ENCODE measurements around the gene ETF1. TPM values are rescaled to one million over a fixed set of nuclear protein-coding genes. Genes with fewer than 3 reads are reported as not detected.

ETF1 gene
- total RNA-seq, 1 donor from 2014 or later, result 153 TPM

- Mint-ChIP-seq H3K4me3 (ENCODE audit: unreplicated experiment) (no peak overlapping the region), H3K36me3 (ENCODE audit: low read depth, unreplicated experiment) (no peaks in the 10 kb centered on the region), H3K4me1 (ENCODE audit: low read depth, unreplicated experiment) (no peaks in the 10 kb centered on the region), H3K27me3 (ENCODE audit: low read depth, unreplicated experiment) (no peaks in the 10 kb centered on the region), H3K27ac (ENCODE audit: unreplicated experiment) (no peak overlapping the region), H3K9me3 (ENCODE audit: unreplicated experiment) (no peaks in the 10 kb centered on the region)
- no peaks in the 10 kb centered on the region for H3K27me3 ChIP-seq (ENCODE audit: insufficient read depth, low read length)
- no peaks in the 10 kb centered on the region for H3K79me2 ChIP-seq (ENCODE audit: insufficient read depth, low read length)
- peaks cover 38% of the 10 kb centered on the region for H4K20me1 ChIP-seq (ENCODE audit: insufficient read depth, low read length)
- TF ChIP-seq CTCF (IDR thresholded peaks at IDR 0.05; ENCODE audit: insufficient read depth, low read depth, low read length) (no peak), EZH2 (IDR thresholded peaks at IDR 0.05; ENCODE audit: insufficient read depth, low read length) (no peak)
- H3K27ac ChIP-seq (ENCODE audit: low read depth, low read length), result no peak overlapping the region
- H3K9me3 ChIP-seq (ENCODE audit: insufficient read depth, low read depth, low read length), result no peaks in the 10 kb centered on the region
- H3K36me3 ChIP-seq (ENCODE audit: insufficient read depth, low read length), result peaks cover 10% of the 10 kb centered on the region
- no peak for DNase-seq (ENCODE audit: low read depth)
- no peak overlapping the region for H2AFZ ChIP-seq (ENCODE audit: low read depth, low read length)
- no peak for FAIRE-seq
- no peak overlapping the region for H3K4me2 ChIP-seq (ENCODE audit: low read length)
- no peak overlapping the region for H3K4me3 ChIP-seq (ENCODE audit: insufficient read depth, low read depth, low read length)
- peaks cover 6% of the 10 kb centered on the region for H3K4me1 ChIP-seq (ENCODE audit: insufficient read depth, low read length)
- H3K9ac ChIP-seq (ENCODE audit: low read length), result no peak overlapping the region
Measured at GRCh38 chr5:138502121-138502520, 40.9 kb downstream of the ETF1 start.

GRCh38 chr5:138498376-138498775 is 44.7 kb downstream of the ETF1 start:
- H3K27ac ChIP-seq (ENCODE audit: low read depth, low read length), result no peak overlapping the region
- H3K9ac ChIP-seq (ENCODE audit: low read length), result no peak overlapping the region
- no peaks in the 10 kb centered on the region for H3K9me3 Mint-ChIP-seq (ENCODE audit: unreplicated experiment)
- no peaks in the 10 kb centered on the region for H3K27me3 ChIP-seq (ENCODE audit: insufficient read depth, low read length)
- no peak overlapping the region for H3K4me3 Mint-ChIP-seq (ENCODE audit: unreplicated experiment)
- TF ChIP-seq CTCF (IDR thresholded peaks at IDR 0.05; ENCODE audit: insufficient read depth, low read depth, low read length) (no peak), EZH2 (IDR thresholded peaks at IDR 0.05; ENCODE audit: insufficient read depth, low read length) (no peak)
- no peaks in the 10 kb centered on the region for H3K9me3 ChIP-seq (ENCODE audit: insufficient read depth, low read depth, low read length)
- no peaks in the 10 kb centered on the region for H3K36me3 Mint-ChIP-seq (ENCODE audit: low read depth, unreplicated experiment)
- no peaks in the 10 kb centered on the region for H3K4me1 ChIP-seq (ENCODE audit: insufficient read depth, low read length)
- DNase-seq (ENCODE audit: low read depth) (no peak), FAIRE-seq (no peak)
- no peak overlapping the region for H3K27ac Mint-ChIP-seq (ENCODE audit: unreplicated experiment)
- H3K79me2 ChIP-seq (ENCODE audit: insufficient read depth, low read length), result no peaks in the 10 kb centered on the region
- H3K27me3 Mint-ChIP-seq (ENCODE audit: low read depth, unreplicated experiment), result no peaks in the 10 kb centered on the region
- no peaks in the 10 kb centered on the region for H3K36me3 ChIP-seq (ENCODE audit: insufficient read depth, low read length)
- H3K4me3 ChIP-seq (ENCODE audit: insufficient read depth, low read depth, low read length), result no peak overlapping the region
- H3K4me1 Mint-ChIP-seq (ENCODE audit: low read depth, unreplicated experiment), result peaks cover 4% of the 10 kb centered on the region
- H4K20me1 ChIP-seq (ENCODE audit: insufficient read depth, low read length), result peaks cover 7% of the 10 kb centered on the region
- H2AFZ ChIP-seq (ENCODE audit: low read depth, low read length), result no peak overlapping the region
- H3K4me2 ChIP-seq (ENCODE audit: low read length), result no peak overlapping the region

- DNase-seq (ENCODE audit: low read depth) (no peak), FAIRE-seq (no peak)
- peaks cover 22% of the 10 kb centered on the region for H3K4me1 ChIP-seq (ENCODE audit: insufficient read depth, low read length)
- H3K4me2 ChIP-seq (ENCODE audit: low read length), result no peak overlapping the region
- no peaks in the 10 kb centered on the region for H3K36me3 Mint-ChIP-seq (ENCODE audit: low read depth, unreplicated experiment)
- no peak overlapping the region for H3K9ac ChIP-seq (ENCODE audit: low read length)
- H3K4me3 Mint-ChIP-seq (ENCODE audit: unreplicated experiment), result no peak overlapping the region
- H3K4me3 ChIP-seq (ENCODE audit: insufficient read depth, low read depth, low read length), result no peak overlapping the region
- no peak overlapping the region for H3K27ac Mint-ChIP-seq (ENCODE audit: unreplicated experiment)
- no peak overlapping the region for H3K27ac ChIP-seq (ENCODE audit: low read depth, low read length)
- no peaks in the 10 kb centered on the region for H3K9me3 Mint-ChIP-seq (ENCODE audit: unreplicated experiment)
- H3K27me3 Mint-ChIP-seq (ENCODE audit: low read depth, unreplicated experiment), result peaks cover 14% of the 10 kb centered on the region
- no peaks in the 10 kb centered on the region for H3K79me2 ChIP-seq (ENCODE audit: insufficient read depth, low read length)
- TF ChIP-seq EZH2 (IDR thresholded peaks at IDR 0.05; ENCODE audit: insufficient read depth, low read length) (no peak), CTCF (IDR thresholded peaks at IDR 0.05; ENCODE audit: insufficient read depth, low read depth, low read length) (no peak)
- no peaks in the 10 kb centered on the region for H3K9me3 ChIP-seq (ENCODE audit: insufficient read depth, low read depth, low read length)
- H3K27me3 ChIP-seq (ENCODE audit: insufficient read depth, low read length), result no peaks in the 10 kb centered on the region
- H3K36me3 ChIP-seq (ENCODE audit: insufficient read depth, low read length), result no peaks in the 10 kb centered on the region
- H2AFZ ChIP-seq (ENCODE audit: low read depth, low read length), result no peak overlapping the region
- peaks cover 6% of the 10 kb centered on the region for H3K4me1 Mint-ChIP-seq (ENCODE audit: low read depth, unreplicated experiment)
- no peaks in the 10 kb centered on the region for H4K20me1 ChIP-seq (ENCODE audit: insufficient read depth, low read length)
Measured at GRCh38 chr5:138495351-138495750, 47.7 kb downstream of the ETF1 start.

All from astrocyte (in vitro differentiated cells and primary cell).